ENCODE results near the gene PCDHGA12.
"Not testable (repeated sequence)": the region's sequence is repeated elsewhere in the genome, so short reads cannot be mapped to it uniquely, and the experiment has no call there.

PCDHGA12 gene

DNA sequence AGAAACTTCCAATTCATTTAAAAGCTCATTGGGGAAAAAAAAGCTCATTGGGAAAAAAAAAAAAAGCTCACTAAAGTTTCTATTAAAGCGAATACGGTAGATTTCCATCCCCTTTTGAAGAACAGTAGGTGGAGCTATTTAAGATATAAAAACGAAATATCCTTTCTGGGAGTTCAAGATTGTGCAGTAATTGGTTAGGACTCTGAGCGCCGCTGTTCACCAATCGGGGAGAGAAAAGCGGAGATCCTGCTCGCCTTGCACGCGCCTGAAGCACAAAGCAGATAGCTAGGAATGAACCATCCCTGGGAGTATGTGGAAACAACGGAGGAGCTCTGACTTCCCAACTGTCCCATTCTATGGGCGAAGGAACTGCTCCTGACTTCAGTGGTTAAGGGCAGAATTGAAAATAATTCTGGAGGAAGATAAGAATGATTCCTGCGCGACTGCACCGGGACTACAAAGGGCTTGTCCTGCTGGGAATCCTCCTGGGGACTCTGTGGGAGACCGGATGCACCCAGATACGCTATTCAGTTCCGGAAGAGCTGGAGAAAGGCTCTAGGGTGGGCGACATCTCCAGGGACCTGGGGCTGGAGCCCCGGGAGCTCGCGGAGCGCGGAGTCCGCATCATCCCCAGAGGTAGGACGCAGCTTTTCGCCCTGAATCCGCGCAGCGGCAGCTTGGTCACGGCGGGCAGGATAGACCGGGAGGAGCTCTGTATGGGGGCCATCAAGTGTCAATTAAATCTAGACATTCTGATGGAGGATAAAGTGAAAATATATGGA is at the start of gene PCDHGA12:
TSS of gene PCDHGA12 (plus strand) at position 176 of the 782 bp plus-strand sequence. CDS start at position 429, 253 bp downstream.
- Mint-ChIP-seq H3K9me3 (peaks cover 100% of the 10 kb centered on the region), H3K4me1 (no peaks in the 10 kb centered on the region), H3K36me3 (ENCODE audit: low read depth) (peaks cover 99% of the 10 kb centered on the region), H3K4me3 (no peak within 1 kb of the TSS), H3K27ac (no peak within 1 kb of the TSS), H3K27me3 (ENCODE audit: low read depth, poor library complexity) (no peaks in the 10 kb centered on the region)
- DNase-seq: no peak
- TF ChIP-seq, protein P1, sequence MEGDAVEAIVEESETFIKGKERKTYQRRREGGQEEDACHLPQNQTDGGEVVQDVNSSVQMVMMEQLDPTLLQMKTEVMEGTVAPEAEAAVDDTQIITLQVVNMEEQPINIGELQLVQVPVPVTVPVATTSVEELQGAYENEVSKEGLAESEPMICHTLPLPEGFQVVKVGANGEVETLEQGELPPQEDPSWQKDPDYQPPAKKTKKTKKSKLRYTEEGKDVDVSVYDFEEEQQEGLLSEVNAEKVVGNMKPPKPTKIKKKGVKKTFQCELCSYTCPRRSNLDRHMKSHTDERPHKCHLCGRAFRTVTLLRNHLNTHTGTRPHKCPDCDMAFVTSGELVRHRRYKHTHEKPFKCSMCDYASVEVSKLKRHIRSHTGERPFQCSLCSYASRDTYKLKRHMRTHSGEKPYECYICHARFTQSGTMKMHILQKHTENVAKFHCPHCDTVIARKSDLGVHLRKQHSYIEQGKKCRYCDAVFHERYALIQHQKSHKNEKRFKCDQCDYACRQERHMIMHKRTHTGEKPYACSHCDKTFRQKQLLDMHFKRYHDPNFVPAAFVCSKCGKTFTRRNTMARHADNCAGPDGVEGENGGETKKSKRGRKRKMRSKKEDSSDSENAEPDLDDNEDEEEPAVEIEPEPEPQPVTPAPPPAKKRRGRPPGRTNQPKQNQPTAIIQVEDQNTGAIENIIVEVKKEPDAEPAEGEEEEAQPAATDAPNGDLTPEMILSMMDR (IDR thresholded peaks at IDR 0.05): no peak

DNA sequence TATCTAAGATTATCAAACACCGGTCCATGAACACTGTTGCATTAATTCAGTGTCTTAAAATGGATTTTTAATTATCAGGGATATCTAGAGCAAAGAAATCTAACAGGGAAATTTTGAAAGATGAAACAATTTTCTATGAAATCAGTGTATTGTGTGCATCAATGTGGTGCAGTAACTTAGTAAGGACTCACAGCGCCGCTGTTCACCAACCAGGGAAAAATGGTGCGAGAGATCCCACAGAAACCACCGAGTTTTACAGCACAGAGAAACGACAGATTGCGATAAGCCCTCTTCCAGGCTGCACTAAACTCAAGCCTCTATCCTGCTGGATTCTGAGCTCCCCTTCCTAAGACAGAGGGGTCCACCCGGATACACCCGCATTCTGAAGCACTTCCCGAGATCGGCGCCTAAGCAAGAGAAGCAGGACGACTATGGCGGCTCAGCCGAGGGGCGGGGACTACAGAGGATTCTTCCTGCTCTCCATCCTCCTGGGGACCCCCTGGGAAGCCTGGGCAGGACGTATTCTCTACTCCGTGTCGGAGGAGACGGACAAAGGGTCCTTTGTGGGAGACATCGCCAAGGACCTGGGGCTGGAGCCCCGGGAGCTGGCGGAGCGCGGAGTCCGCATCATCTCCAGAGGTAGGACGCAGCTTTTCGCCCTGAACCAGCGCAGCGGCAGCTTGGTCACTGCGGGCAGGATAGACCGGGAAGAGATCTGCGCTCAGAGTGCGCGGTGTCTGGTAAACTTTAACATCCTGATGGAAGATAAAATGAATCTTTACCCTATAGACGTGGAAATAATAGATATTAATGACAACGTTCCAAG is 47.6 kb upstream of the PCDHGA12 start, which contains the start of gene PCDHGA7:
TSS of gene PCDHGA7 (plus strand) at position 274 of the 826 bp plus-strand sequence. CDS start at position 432, 158 bp downstream.
- H3K36me3 Mint-ChIP-seq (ENCODE audit: low read depth): peaks cover 25% of the 10 kb centered on the region
- no peaks in the 10 kb centered on the region for H3K4me1 Mint-ChIP-seq
- H3K27me3 Mint-ChIP-seq (ENCODE audit: low read depth, poor library complexity): no peaks in the 10 kb centered on the region
- no peak within 1 kb of the TSS for H3K27ac Mint-ChIP-seq
- H3K9me3 Mint-ChIP-seq: peaks cover 85% of the 10 kb centered on the region
- TF ChIP-seq, protein P1 (IDR thresholded peaks at IDR 0.05): no peak
- no peak within 1 kb of the TSS for H3K4me3 Mint-ChIP-seq
- DNase-seq: no peak

DNA sequence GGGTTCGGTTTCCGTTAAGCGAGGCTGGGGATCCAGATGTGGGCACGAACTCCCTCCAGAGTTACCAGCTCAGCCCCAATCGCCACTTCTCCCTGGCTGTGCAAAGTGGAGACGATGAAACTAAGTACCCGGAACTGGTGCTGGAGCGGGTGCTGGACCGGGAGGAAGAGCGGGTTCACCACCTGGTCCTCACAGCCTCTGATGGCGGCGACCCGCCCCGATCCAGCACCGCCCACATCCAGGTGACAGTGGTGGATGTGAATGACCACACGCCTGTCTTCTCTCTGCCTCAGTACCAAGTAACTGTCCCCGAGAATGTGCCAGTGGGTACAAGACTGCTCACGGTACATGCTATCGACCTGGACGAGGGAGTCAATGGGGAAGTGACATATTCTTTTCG is 47.0 kb upstream of the PCDHGA12 start:
- peaks cover 27% of the 10 kb centered on the region for H3K36me3 Mint-ChIP-seq (ENCODE audit: low read depth)

DNA sequence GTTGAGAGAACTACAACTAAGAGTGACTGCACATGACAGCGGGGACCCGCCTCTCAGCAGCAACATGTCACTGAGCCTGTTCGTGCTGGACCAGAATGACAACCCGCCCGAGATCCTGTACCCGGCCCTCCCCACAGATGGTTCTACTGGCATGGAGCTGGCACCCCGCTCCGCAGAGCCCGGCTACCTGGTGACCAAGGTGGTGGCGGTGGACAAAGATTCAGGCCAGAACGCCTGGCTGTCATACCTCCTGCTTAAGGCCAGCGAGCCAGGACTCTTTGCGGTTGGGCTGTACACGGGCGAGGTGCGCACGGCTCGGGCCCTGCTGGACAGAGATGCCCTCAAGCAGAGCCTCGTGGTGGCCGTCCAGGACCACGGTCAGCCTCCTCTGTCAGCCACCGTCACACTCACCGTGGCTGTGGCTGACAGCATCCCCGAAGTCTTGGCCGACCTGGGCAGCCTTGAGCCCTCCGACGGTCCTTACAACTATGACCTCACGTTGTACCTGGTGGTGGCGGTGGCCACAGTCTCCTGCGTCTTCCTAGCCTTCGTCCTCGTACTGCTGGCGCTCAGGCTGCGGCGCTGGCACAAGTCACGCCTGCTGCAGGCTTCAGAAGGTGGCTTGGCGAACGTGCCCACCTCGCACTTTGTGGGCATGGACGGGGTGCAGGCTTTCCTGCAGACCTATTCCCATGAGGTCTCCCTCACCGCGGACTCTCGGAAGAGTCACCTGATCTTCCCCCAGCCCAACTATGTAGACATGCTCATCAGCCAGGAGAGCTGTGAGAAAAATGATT is 45.6 kb upstream of the PCDHGA12 start:
- Mint-ChIP-seq H3K4me3 (no peak overlapping the region), H3K9me3 (peaks cover 86% of the 10 kb centered on the region), H3K4me1 (no peaks in the 10 kb centered on the region), H3K27me3 (ENCODE audit: low read depth, poor library complexity) (peaks cover under 1% of the 10 kb centered on the region), H3K36me3 (ENCODE audit: low read depth) (peaks cover 38% of the 10 kb centered on the region), H3K27ac (no peak overlapping the region)
- TF ChIP-seq, protein P1 (IDR thresholded peaks at IDR 0.05): no peak
- DNase-seq: no peak

More for the DNA sequence above, 47.0 kb upstream of the PCDHGA12 start:
- Mint-ChIP-seq H3K27me3 (ENCODE audit: low read depth, poor library complexity) (no peaks in the 10 kb centered on the region), H3K4me3 (no peak overlapping the region), H3K9me3 (peaks cover 84% of the 10 kb centered on the region), H3K4me1 (no peaks in the 10 kb centered on the region), H3K27ac (no peak overlapping the region)
- TF ChIP-seq, protein P1 (IDR thresholded peaks at IDR 0.05): no peak
- no peak for DNase-seq

DNA sequence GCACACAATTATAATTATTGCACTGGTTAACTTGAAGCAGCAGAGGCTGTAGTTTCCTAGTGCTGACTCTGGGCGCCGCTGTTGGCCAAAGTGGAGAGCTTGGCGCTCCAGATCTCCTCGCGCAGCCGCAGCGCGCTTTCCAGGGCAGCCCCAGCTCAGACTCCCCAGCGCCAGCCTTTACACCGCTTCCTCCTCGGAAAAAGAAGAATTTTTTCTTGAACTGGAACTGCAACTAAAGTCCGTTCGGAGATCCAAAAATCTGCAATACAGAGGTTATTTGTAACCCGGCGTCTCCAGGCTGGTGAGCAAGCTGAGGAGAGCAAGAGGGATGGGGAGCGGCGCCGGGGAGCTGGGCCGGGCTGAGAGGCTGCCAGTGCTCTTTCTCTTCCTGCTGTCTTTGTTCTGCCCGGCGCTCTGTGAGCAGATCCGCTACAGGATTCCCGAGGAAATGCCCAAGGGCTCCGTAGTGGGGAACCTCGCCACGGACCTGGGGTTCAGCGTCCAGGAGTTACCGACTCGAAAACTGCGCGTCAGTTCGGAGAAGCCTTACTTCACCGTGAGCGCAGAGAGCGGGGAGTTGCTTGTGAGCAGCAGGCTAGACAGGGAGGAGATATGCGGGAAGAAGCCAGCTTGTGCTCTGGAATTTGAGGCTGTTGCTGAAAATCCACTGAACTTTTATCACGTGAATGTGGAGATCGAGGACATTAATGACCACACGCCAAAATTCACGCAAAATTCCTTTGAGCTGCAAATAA is 42.6 kb upstream of the PCDHGA12 start, which contains the start of gene PCDHGB4:
TSS of gene PCDHGB4 (plus strand) at position 142 of the 755 bp plus-strand sequence. CDS start at position 329, 187 bp downstream.
- H3K27me3 Mint-ChIP-seq (ENCODE audit: low read depth, poor library complexity); H3K4me1 Mint-ChIP-seq; H3K27ac Mint-ChIP-seq: not testable (repeated sequence)
- TF ChIP-seq, protein P1 (IDR thresholded peaks at IDR 0.05): peak; percentile 50
- peaks cover 96% of the 10 kb centered on the region for H3K9me3 Mint-ChIP-seq
- DNase-seq: peak; percentile 30
- peaks cover 60% of the 10 kb centered on the region for H3K36me3 Mint-ChIP-seq (ENCODE audit: low read depth)
- H3K4me3 Mint-ChIP-seq: peak within 1 kb of the TSS; percentile 78

Measured in nephron progenitor cell (in vitro differentiated cells).